Smooth muscle cell (in vitro differentiated cells): Measurements from ENCODE around the gene ARMH3. TPM values are rescaled to one million over a fixed set of nuclear protein-coding genes. Genes with fewer than 3 reads are reported as not detected.

ENCODE experiments used
- DNase-seq: peaks from one replicate; lab custom pipeline; 2025; ENCODE audit not compliant: unreplicated experiment; lab: John Stamatoyannopoulos, UW
- H2AFZ ChIP-seq: fragments of 200-600 bp; sonication (generic); 2 replicates; pipeline ENCODE4 v1.6.0; 2016; ENCODE audit warnings: antibody characterized with exemption, low read depth, mild to moderate bottlenecking
- H3F3A ChIP-seq: fragments of 200-600 bp; sonication (generic); 2 replicates; pipeline ENCODE4 v1.6.0; 2017; ENCODE audit warnings: antibody characterized with exemption, low read depth
- H3K27ac ChIP-seq: fragments of 200-600 bp; sonication (generic); 2 replicates; pipeline ENCODE4 v1.5.1; 2016; ENCODE audit warnings: low read depth, mild to moderate bottlenecking
- H3K27me3 ChIP-seq: fragments of 200-600 bp; sonication (generic); 2 replicates; pipeline ENCODE4 v1.6.1; 2016; ENCODE audit warnings: low read depth, mild to moderate bottlenecking
- H3K36me3 ChIP-seq: fragments of 200-600 bp; sonication (generic); 2 replicates; pipeline ENCODE4 v1.5.1; 2016; ENCODE audit warnings: low read depth
- H3K4me1 ChIP-seq: fragments of 200-600 bp; sonication (generic); 2 replicates; pipeline ENCODE4 v1.5.1; 2016; ENCODE audit warnings: low read depth
- H3K4me2 ChIP-seq: fragments of 200-600 bp; sonication (generic); 2 replicates; pipeline ENCODE4 v1.6.0; 2016; ENCODE audit warnings: mild to moderate bottlenecking
- H3K4me3 ChIP-seq: fragments of 200-600 bp; sonication (generic); 2 replicates; pipeline ENCODE4 v1.5.1; 2016; ENCODE audit warnings: mild to moderate bottlenecking
- H3K79me2 ChIP-seq: fragments of 200-600 bp; sonication (generic); 2 replicates; pipeline ENCODE4 v1.6.0; 2016; ENCODE audit warnings: low read depth, mild to moderate bottlenecking
- H3K9ac ChIP-seq: fragments of 200-600 bp; sonication (generic); 2 replicates; pipeline ENCODE4 v1.6.0; 2016; ENCODE audit warnings: low read depth
- H3K9me3 ChIP-seq: fragments of 200-600 bp; sonication (generic); replicated peaks from 2 replicates; pipeline ENCODE4 v1.5.1; 2016; ENCODE audit warnings: low read depth
- H4K20me1 ChIP-seq: fragments of 200-600 bp; sonication (generic); 2 replicates; pipeline ENCODE4 v1.6.0; 2016; ENCODE audit warnings: low read depth
- WGBS: methylation state at CpG from one replicate; pipeline ENCODE4 v1.1.7; 2016; ENCODE audit warnings: low lambda C conversion rate; 5-methylcytosine and 5-hydroxymethylcytosine counted together
- polyA plus RNA-seq: library from polyadenylated mRNA; unstranded; fragments of >200 nt; fragmentation: Nextera tagmentation; extraction: Ambion mirVana; gene quantifications from 2 replicates; pipeline ENCODE4 v1.2.1, GENCODE V29; 2016
- total RNA-seq: library from RNA; depleted of rRNA; stranded (reverse); fragments of >200 nt; gene quantifications from 2 replicates; pipeline ENCODE4 v1.2.3, GENCODE V29; 2014
- TF ChIP-seq, protein P1 (sequence below): fragments of 200-600 bp; sonication (generic); IDR thresholded peaks from 2 replicates; pipeline ENCODE4 v1.5.1; 2017; ENCODE audit warnings: borderline replicate concordance, mild to moderate bottlenecking, antibody characterized with exemption; ENCODE audit not compliant: insufficient read depth, poor library complexity, severe bottlenecking

Gene ARMH3
- total and polyA plus RNA-seq, 2 experiments from 2014 or later = 7.6 to 10.8 TPM

DNA sequence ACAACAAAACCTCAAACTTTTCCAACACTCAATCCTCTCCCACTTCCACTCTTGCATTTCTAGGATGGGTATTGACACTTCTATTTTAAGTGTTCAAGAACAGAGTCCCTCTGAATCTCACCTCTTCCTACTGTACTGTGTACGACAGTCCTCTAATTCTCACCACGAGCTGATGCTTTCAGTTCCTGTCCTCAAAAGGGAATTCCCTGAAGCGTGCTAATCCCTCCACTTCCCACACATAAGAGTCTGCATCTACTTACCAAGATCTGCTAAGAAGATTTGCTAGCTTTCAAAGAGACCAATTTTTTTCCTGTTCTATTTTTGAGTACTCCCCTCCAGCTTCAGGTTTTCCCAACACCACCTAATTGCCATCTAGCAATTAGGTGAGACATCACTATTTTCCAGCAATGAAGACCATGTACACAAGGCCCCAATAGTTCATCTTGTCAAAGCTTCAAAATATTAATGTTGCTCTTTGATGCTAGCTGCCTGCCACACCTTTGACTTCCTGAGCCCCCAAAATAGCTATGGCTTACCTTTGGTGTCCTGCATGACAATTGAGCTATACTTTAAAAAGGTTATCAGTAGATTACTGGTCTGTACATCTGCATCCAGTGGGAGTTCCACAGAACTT lies 54.4 kb downstream of the ARMH3 start:
- H4K20me1 ChIP-seq = peaks cover 60% of the 10 kb centered on the region
- H3K27ac ChIP-seq = no peak overlapping the region
- no peak overlapping the region for H3K4me3 ChIP-seq
- H3K9me3 ChIP-seq = no peaks in the 10 kb centered on the region
- H3K4me2 ChIP-seq = no peak overlapping the region
- H3K36me3 ChIP-seq = no peaks in the 10 kb centered on the region
- no peak overlapping the region for H3K9ac ChIP-seq
- DNase-seq = no peak
- peaks cover 7% of the 10 kb centered on the region for H3K4me1 ChIP-seq
- no peaks in the 10 kb centered on the region for H3K79me2 ChIP-seq
- WGBS = 17% methylated on average over 3 of the region's 3 CpGs
- H3F3A ChIP-seq = no peaks in the 10 kb centered on the region
- TF ChIP-seq, protein P1, sequence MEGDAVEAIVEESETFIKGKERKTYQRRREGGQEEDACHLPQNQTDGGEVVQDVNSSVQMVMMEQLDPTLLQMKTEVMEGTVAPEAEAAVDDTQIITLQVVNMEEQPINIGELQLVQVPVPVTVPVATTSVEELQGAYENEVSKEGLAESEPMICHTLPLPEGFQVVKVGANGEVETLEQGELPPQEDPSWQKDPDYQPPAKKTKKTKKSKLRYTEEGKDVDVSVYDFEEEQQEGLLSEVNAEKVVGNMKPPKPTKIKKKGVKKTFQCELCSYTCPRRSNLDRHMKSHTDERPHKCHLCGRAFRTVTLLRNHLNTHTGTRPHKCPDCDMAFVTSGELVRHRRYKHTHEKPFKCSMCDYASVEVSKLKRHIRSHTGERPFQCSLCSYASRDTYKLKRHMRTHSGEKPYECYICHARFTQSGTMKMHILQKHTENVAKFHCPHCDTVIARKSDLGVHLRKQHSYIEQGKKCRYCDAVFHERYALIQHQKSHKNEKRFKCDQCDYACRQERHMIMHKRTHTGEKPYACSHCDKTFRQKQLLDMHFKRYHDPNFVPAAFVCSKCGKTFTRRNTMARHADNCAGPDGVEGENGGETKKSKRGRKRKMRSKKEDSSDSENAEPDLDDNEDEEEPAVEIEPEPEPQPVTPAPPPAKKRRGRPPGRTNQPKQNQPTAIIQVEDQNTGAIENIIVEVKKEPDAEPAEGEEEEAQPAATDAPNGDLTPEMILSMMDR = no peak
- H2AFZ ChIP-seq = no peak overlapping the region
- no peaks in the 10 kb centered on the region for H3K27me3 ChIP-seq

- TF ChIP-seq, protein P1 = no peak
- Histone ChIP-seq H3K4me1 (peaks cover 7% of the 10 kb centered on the region), H3K27me3 (no peaks in the 10 kb centered on the region), H3K79me2 (no peaks in the 10 kb centered on the region), H3K4me3 (no peak overlapping the region), H3K9me3 (no peaks in the 10 kb centered on the region), H2AFZ (no peak overlapping the region), H3F3A (no peaks in the 10 kb centered on the region), H3K4me2 (no peak overlapping the region), H4K20me1 (peaks cover 88% of the 10 kb centered on the region), H3K27ac (no peak overlapping the region), H3K36me3 (no peaks in the 10 kb centered on the region), H3K9ac (no peak overlapping the region)
- WGBS = 97% methylated on average over 2 of the region's 2 CpGs
- no peak for DNase-seq
Observed at GRCh38 chr10:101997803-101998202, 58.2 kb downstream of the ARMH3 start.

- H3K9ac ChIP-seq = no peak overlapping the region
- peaks cover 7% of the 10 kb centered on the region for H3K36me3 ChIP-seq
- H3K27me3 ChIP-seq = no peaks in the 10 kb centered on the region
- H2AFZ ChIP-seq = no peak overlapping the region
- no peaks in the 10 kb centered on the region for H3K9me3 ChIP-seq
- no peaks in the 10 kb centered on the region for H3K79me2 ChIP-seq
- no peak overlapping the region for H3K27ac ChIP-seq
- no peak for DNase-seq
- H3K4me1 ChIP-seq = no peaks in the 10 kb centered on the region
- 81% methylated on average over 1 of the region's 1 CpG for WGBS
- no peaks in the 10 kb centered on the region for H3F3A ChIP-seq
- H3K4me3 ChIP-seq = no peak overlapping the region
- TF ChIP-seq, protein P1 = no peak
- no peak overlapping the region for H3K4me2 ChIP-seq
- peaks cover 70% of the 10 kb centered on the region for H4K20me1 ChIP-seq
Observed at GRCh38 chr10:101995451-101996063, 60.4 kb downstream of the ARMH3 start.
